Endometrial microvascular endothelial cells (primary cell): ENCODE measurements around the gene TSHR. TPM values are rescaled to one million over a fixed set of nuclear protein-coding genes. Genes with fewer than 3 reads are reported as not detected.
"Not testable (repeated sequence)": the region's sequence is repeated elsewhere in the genome, so short reads cannot be mapped to it uniquely, and the experiment has no call there.

Experiments used
- in situ Hi-C: cut with HindIII; loops from 2 replicates; pipeline ENCODE4 v1.10.0; 2017; ENCODE audit warnings: low sequenced_read_pairs, low pct_unique_long_range_greater_than_20kb; ENCODE audit errors: inconsistent ontology term
- total RNA-seq: library from RNA; depleted of rRNA; stranded (reverse); fragments of >200 nt; gene quantifications from one replicate; pipeline ENCODE4 v1.2.3, GENCODE V29; 2015; ENCODE audit errors: inconsistent ontology term

Gene TSHR
- total RNA-seq, 1 donor from 2014 or later: not detected

- in situ Hi-C loops: no loop called here
Measured at GRCh38 chr14:81110186-81110585, 154.8 kb downstream of the TSHR start.

- in situ Hi-C loops: no loop called here
Measured at GRCh38 chr14:81113176-81113575, 157.8 kb downstream of the TSHR start.

- in situ Hi-C loops: not testable (repeated sequence)
Measured at GRCh38 chr14:81113945-81114820, 158.8 kb downstream of the TSHR start.

GRCh38 chr14:81120501-81120900, 165.1 kb downstream of the TSHR start:
- in situ Hi-C loops: no loop called here

GRCh38 chr14:81122326-81122725, 166.9 kb downstream of the TSHR start:
- in situ Hi-C loops: no loop called here

- in situ Hi-C loops: no loop called here
Measured at GRCh38 chr14:81123811-81124210, 168.4 kb downstream of the TSHR start.

GRCh38 chr14:81125536-81125935, 170.1 kb downstream of the TSHR start:
- in situ Hi-C loops: no loop called here

GRCh38 chr14:81127785-81128184, 172.4 kb downstream of the TSHR start:
- in situ Hi-C loops: no loop called here

GRCh38 chr14:81129242-81129641, 173.8 kb downstream of the TSHR start:
- in situ Hi-C loops: no loop called here

GRCh38 chr14:81132468-81132867, 177.0 kb downstream of the TSHR start:
- in situ Hi-C loops: no loop called here

GRCh38 chr14:81133400-81133799, 178.0 kb downstream of the TSHR start:
- in situ Hi-C loops: no loop called here

- in situ Hi-C loops: no loop called here
Measured at GRCh38 chr14:81137316-81137715, 181.9 kb downstream of the TSHR start.

GRCh38 chr14:81138429-81138828, 183.0 kb downstream of the TSHR start:
- in situ Hi-C loops: no loop called here

GRCh38 chr14:81141426-81141825, 186.0 kb downstream of the TSHR start:
- in situ Hi-C loops: no loop called here

GRCh38 chr14:81143793-81144192, 188.4 kb downstream of the TSHR start:
- in situ Hi-C loops: no loop called here

- in situ Hi-C loops: no loop called here
Measured at GRCh38 chr14:81144824-81145603, 189.6 kb downstream of the TSHR start.

GRCh38 chr14:81147140-81147897, 191.9 kb downstream of the TSHR start:
- in situ Hi-C loops: no loop called here

- in situ Hi-C loops: no loop called here
Measured at GRCh38 chr14:81148635-81149034, 193.2 kb downstream of the TSHR start.

GRCh38 chr14:81153187-81153586, 197.8 kb downstream of the TSHR start:
- in situ Hi-C loops: no loop called here
